Effector memory CD8-positive, alpha-beta T cell (primary cell): ENCODE measurements around the gene FBXO22.

Experiments used
- ATAC-seq: fragments of 150-1000 bp; cut with Tn5 transposase; replicated peaks from 2 replicates; pipeline ENCODE4 v1.10.0; 2021; ENCODE audit warnings: mild to moderate bottlenecking, moderate library complexity
- DNase-seq, 3 experiments: peaks; one replicate each; pipeline ENCODE4 v3.0.0; 2021
- H3K27ac Mint-ChIP-seq, 2 donors: one replicate each; pipeline ENCODE4 v1.8.0; 2022; ENCODE audit warnings: mild to moderate bottlenecking in 2 of 2, mixed read lengths in 2 of 2, moderate library complexity in 2 of 2
- H3K27me3 Mint-ChIP-seq, 2 donors: one replicate each; pipeline ENCODE4 v1.8.0; 2022; ENCODE audit warnings: mixed read lengths in 2 of 2
- H3K36me3 Mint-ChIP-seq: one replicate; pipeline ENCODE4 v1.8.0; 2022; ENCODE audit warnings: mild to moderate bottlenecking, moderate library complexity, mixed read lengths; ENCODE audit not compliant: insufficient read depth
- H3K4me1 Mint-ChIP-seq, 2 donors: one replicate each; pipeline ENCODE4 v1.8.0; 2022; ENCODE audit warnings: low read depth in 2 of 2, mixed read lengths in 2 of 2
- H3K4me3 Mint-ChIP-seq, 2 donors: one replicate each; pipeline ENCODE4 v1.8.0; 2022; ENCODE audit warnings: mild to moderate bottlenecking in 2 of 2, mixed read lengths in 2 of 2, moderate library complexity in 2 of 2
- H3K9me3 Mint-ChIP-seq, 2 donors: one replicate each; pipeline ENCODE4 v1.8.0; 2022; ENCODE audit warnings: mixed read lengths in 2 of 2

FBXO22 gene

DNA sequence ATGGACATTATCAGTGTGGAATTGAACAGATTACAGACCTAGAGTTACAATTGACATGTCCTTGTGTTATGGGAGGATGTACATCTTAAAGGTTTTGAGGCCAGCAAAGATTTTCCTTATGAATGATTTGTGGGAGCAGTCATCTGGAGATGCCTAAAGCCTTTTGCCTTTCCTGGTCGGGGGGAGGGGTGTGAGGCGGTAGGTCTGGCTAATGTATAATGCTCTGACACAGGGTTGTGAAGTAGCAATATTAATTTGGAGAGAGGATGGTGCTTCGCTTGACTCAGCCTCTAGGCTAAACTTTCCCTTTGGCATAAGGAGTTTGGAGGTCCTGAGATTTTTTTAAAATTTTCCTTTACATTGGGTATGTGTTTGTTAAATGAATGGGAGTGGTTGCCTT lies 23.3 kb downstream of the FBXO22 start:
- Mint-ChIP-seq H3K4me1 (peaks cover 32 to 57% of the 10 kb centered on the region in 2 donors), H3K27ac (no peak overlapping the region)

DNA sequence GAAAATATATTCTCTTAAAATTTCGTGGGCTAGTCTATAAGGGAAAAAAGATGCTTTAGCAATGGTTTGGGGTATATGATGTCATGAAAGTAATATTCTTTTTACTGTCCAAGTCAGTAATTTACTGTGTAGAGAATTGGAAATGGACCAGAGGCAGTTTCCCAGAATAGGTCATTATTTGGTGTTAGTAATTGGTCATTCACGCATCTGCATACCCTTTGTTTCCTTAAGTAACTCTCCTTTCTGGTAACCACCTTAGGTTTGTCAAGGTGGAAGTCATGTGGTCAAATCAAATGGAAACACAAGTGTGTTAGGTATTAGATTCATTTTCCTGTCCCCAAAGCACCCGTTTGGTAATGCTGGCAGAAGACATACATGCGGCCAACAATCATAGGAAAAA lies 23.9 kb downstream of the FBXO22 start:
- ATAC-seq (no peak), DNase-seq (no peak)
- Mint-ChIP-seq H3K27me3 (no peaks in the 10 kb centered on the region), H3K27ac (no peak overlapping the region), H3K4me3 (no peak overlapping the region), H3K9me3 (no peaks in the 10 kb centered on the region), H3K36me3 (peaks cover 12% of the 10 kb centered on the region), H3K4me1 (peaks cover 27 to 50% of the 10 kb centered on the region in 2 donors)

More for the DNA sequence above, 23.3 kb downstream of the FBXO22 start:
- ATAC-seq (no peak), DNase-seq (no peak)
- no peaks in the 10 kb centered on the region for H3K27me3 Mint-ChIP-seq
- peaks cover 7% of the 10 kb centered on the region for H3K36me3 Mint-ChIP-seq
- H3K9me3 Mint-ChIP-seq: no peaks in the 10 kb centered on the region
- H3K4me3 Mint-ChIP-seq: no peak overlapping the region

DNA sequence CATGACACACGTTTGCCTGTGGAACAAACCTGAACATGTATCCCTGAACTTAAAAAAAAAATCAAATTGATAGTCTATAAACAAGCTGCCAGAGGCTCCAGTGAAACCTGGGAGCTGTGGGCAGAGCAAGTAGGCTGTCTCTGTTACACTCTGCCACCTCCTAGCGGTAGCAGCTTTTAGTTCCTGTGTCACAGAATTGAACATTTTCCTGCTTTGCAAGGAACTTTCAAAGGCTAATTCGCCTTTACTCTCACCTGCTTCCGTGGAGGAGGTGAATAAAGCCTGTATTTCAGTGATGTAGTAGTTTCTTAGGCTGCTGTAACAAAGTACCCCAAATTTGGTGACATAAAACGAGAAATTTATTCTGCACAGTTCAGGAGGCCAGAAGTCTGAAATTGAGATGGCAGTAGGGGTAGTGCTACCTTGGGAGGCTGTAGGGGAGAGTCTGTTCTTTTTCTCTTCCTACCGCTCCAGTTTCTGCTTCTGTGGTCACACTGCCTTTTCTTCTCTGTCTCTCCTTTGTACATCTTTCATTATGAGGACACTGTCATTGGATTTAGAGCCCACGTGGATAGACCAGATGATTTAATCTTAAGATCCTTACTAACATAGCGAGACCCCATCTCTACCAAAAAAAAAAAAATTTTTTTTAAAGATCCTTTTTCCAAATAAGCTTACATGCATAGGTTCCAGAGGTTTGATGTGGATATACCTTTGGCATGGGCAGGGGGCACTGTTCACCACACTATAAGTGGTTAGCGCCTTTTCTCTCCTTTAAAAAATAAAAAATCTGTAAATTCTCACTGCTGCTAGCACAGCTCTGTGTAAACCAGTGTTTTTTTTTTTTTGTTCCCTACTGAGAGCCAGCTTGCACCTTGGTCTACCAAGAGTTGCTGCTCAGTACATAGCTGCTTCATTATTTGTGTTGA lies 25.3 kb downstream of the FBXO22 start:
- ATAC-seq: no peak
- H3K27me3 Mint-ChIP-seq: no peaks in the 10 kb centered on the region
- H3K36me3 Mint-ChIP-seq: peaks cover 19% of the 10 kb centered on the region
- DNase-seq: no peak
- H3K4me1 Mint-ChIP-seq: peaks cover 22 to 43% of the 10 kb centered on the region in 2 donors
- no peak overlapping the region for H3K4me3 Mint-ChIP-seq
- no peaks in the 10 kb centered on the region for H3K9me3 Mint-ChIP-seq
- H3K27ac Mint-ChIP-seq: no peak overlapping the region

DNA sequence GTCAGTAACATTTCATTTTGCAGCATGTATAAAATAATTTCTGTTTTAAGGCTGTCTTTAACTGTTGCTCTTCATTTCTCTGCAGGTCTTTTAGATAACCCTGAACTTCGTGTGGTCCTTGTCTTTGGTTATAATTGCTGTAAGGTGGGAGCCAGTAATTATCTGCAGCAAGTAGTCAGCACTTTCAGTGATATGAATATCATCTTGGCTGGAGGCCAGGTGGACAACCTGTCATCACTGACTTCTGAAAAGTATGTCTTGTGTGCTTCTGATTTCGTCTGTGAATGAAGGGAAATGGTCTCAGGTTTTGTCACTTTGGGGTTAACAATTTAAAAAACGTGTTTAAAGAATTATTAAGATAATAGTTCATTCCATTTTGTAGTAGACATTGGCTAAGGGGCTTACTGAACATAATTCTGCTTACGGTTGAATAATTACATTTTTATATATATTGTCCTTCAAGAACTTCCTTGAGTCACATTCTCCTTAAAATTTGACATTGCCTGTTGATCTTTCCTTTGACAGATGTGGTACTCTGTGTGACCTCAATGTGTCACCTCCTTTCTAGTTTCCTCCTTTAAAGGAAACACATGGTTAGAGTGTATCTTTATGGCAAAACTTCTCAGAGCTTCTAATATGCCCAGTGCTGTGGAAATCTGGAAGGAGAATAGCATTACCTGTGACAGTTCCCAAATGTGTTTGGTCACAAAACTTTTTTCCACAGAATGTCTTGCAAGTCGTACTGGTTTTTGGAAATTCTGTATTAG lies 26.3 kb downstream of the FBXO22 start:
- H3K4me1 Mint-ChIP-seq: peaks cover 21 to 37% of the 10 kb centered on the region in 2 donors
- no peak overlapping the region for H3K4me3 Mint-ChIP-seq
- peaks cover 27% of the 10 kb centered on the region for H3K36me3 Mint-ChIP-seq
- ATAC-seq: peak; percentile 72
- no peaks in the 10 kb centered on the region for H3K27me3 Mint-ChIP-seq
- peak overlapping the region in 1 of 2 donors; percentile 39 for H3K27ac Mint-ChIP-seq
- no peaks in the 10 kb centered on the region for H3K9me3 Mint-ChIP-seq
- DNase-seq: no peak

- Mint-ChIP-seq H3K4me3 (no peak overlapping the region), H3K9me3 (no peaks in the 10 kb centered on the region), H3K27me3 (no peaks in the 10 kb centered on the region), H3K27ac (peak overlapping the region in 1 of 2 donors; percentile 39), H3K4me1 (peaks cover 15 to 29% of the 10 kb centered on the region in 2 donors), H3K36me3 (peaks cover 27% of the 10 kb centered on the region)
- DNase-seq (no peak), ATAC-seq (no peak)
These were observed 27.2 kb downstream of the FBXO22 start for GRCh38 chr15:75930866-75931265.

- Mint-ChIP-seq H3K36me3 (peaks cover 7% of the 10 kb centered on the region), H3K4me1 (no peaks in the 10 kb centered on the region), H3K4me3 (no peak overlapping the region), H3K27ac (no peak overlapping the region), H3K27me3 (peaks cover 12 to 16% of the 10 kb centered on the region in 2 donors), H3K9me3 (peaks cover 0 to 10% of the 10 kb centered on the region in 2 donors)
- ATAC-seq (no peak), DNase-seq (no peak)
These were observed 38.8 kb downstream of the FBXO22 start for GRCh38 chr15:75942464-75942863.

DNA sequence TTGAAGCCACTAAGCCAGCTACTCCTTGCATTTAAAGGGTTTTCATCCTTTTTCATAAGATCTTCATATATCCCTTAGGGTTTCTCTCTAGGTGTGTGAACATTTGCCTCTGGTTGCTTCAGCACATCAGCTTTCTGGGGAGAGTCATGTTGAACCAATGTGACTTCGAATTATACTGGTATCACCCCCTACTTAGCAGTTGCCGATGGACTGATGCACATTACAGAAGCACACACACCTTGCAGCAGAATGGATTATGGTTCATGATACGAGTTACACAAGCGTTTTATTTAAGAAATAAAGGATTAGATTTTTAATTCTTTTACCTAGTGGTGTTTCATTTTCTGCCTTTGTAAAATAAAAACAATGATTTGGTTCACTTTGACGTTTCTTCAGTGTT lies 39.6 kb downstream of the FBXO22 start:
- Mint-ChIP-seq H3K27ac (no peak overlapping the region), H3K4me3 (no peak overlapping the region), H3K4me1 (no peaks in the 10 kb centered on the region), H3K27me3 (peaks cover 18 to 24% of the 10 kb centered on the region in 2 donors), H3K9me3 (peaks cover 0 to 10% of the 10 kb centered on the region in 2 donors), H3K36me3 (peaks cover 3% of the 10 kb centered on the region)
- DNase-seq: no peak
- ATAC-seq: no peak

- Mint-ChIP-seq H3K4me1 (no peaks in the 10 kb centered on the region), H3K27me3 (peaks cover 18 to 29% of the 10 kb centered on the region in 2 donors), H3K9me3 (peaks cover 0 to 10% of the 10 kb centered on the region in 2 donors), H3K4me3 (no peak overlapping the region), H3K36me3 (no peaks in the 10 kb centered on the region), H3K27ac (no peak overlapping the region)
- DNase-seq: no peak
- ATAC-seq: no peak
These were observed 40.1 kb downstream of the FBXO22 start for GRCh38 chr15:75943713-75944215.

DNA sequence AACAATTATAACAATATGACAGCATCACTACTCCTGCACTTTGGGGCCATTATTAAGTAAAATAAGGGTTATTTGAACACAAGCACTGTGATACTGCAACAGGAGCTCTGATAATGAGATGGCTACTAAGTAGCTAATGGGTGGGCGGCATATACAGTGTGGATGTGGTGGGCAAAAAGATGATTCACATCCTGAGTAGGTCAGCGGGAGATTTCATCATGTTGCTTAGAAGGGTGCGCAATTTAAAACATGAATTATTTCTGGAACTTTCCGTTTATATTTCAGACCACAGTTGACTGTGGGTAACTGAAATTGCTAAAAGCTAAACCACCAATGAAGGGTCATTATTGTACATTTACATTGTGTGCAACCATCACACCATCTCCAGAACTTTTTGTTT lies 42.3 kb downstream of the FBXO22 start:
- no peaks in the 10 kb centered on the region for H3K9me3 Mint-ChIP-seq
- peaks cover 35 to 44% of the 10 kb centered on the region in 2 donors for H3K27me3 Mint-ChIP-seq
- no peaks in the 10 kb centered on the region for H3K36me3 Mint-ChIP-seq
- no peak overlapping the region for H3K27ac Mint-ChIP-seq
- H3K4me3 Mint-ChIP-seq: no peak overlapping the region
- DNase-seq (no peak), ATAC-seq (no peak)
- H3K4me1 Mint-ChIP-seq: no peaks in the 10 kb centered on the region

DNA sequence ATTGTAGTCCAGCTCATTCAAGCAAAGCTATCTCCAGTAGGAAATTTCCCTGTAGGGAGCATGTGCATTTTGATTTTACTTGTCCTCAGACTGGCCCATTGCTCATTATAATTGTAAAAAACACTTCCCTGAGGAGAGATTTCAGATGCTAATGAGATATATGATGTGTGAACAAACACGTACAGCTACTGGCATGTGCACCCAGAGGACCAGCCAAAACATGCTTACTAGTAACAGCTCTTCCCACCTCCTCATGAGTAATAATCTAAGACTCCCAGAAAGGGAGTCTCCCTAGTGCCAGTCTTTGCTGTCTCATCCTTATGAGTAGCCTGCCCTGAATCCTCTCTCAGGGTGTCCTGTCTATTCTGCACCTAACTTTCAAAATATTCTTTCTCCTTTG lies 43.4 kb downstream of the FBXO22 start:
- no peak for ATAC-seq
- Mint-ChIP-seq H3K4me3 (no peak overlapping the region), H3K27ac (no peak overlapping the region), H3K36me3 (no peaks in the 10 kb centered on the region), H3K4me1 (no peaks in the 10 kb centered on the region), H3K9me3 (no peaks in the 10 kb centered on the region), H3K27me3 (peaks cover 46 to 55% of the 10 kb centered on the region in 2 donors)
- DNase-seq: no peak

- no peaks in the 10 kb centered on the region for H3K9me3 Mint-ChIP-seq
- H3K27me3 Mint-ChIP-seq: peaks cover 53 to 64% of the 10 kb centered on the region in 2 donors
- no peak for ATAC-seq
These were observed 45.2 kb downstream of the FBXO22 start for GRCh38 chr15:75948761-75949296.

DNA sequence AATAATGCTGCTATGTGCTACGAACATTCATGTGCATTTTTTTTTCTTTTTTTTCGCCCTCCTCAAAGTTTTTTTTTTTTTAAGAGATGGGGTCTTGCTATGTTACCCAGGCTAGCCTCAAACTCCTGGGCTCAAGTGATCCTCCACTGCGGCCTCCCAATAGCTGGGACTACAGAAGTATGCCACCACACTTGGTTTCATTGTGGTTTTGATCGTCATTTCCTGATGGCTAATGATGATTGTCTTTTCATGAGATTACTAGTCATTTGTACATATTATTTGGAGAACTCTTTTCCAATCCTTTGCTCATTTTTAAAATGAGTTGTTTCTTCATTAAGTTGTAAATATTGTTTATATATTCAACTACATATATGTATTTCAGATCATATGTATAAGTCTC lies 48.8 kb downstream of the FBXO22 start:
- no peak for DNase-seq
- no peak overlapping the region for H3K4me3 Mint-ChIP-seq

More at GRCh38 chr15:75948761-75949296, 45.2 kb downstream of the FBXO22 start:
- Mint-ChIP-seq H3K4me1 (peaks cover 2 to 4% of the 10 kb centered on the region in 2 donors), H3K27ac (no peak overlapping the region), H3K4me3 (no peak overlapping the region), H3K36me3 (no peaks in the 10 kb centered on the region)
- DNase-seq: no peak

DNA sequence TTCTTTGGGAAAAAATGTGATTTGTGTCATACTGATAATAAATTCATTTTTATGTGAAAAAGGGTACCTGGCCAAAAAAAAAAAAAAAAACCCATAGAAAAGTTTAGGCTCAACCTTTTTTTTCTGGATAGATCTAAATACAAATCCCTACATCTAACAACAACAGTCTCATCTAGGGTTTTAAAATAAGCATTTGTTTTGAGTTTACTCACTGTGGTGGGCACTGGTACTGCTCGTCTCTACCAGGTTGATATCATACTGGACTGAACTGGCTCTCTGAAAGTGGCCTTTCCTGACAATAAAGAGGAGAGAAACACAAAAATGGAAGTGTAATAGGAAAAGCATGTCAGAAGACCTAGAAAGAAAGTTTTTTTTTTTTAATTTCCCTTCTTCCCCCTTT lies 52.0 kb downstream of the FBXO22 start:
- H3K4me1 Mint-ChIP-seq: peaks cover 2 to 4% of the 10 kb centered on the region in 2 donors
- no peak overlapping the region for H3K27ac Mint-ChIP-seq
- H3K4me3 Mint-ChIP-seq: no peak overlapping the region
- H3K9me3 Mint-ChIP-seq: no peaks in the 10 kb centered on the region
- no peak for DNase-seq
- peaks cover 50 to 72% of the 10 kb centered on the region in 2 donors for H3K27me3 Mint-ChIP-seq
- ATAC-seq: no peak
- no peaks in the 10 kb centered on the region for H3K36me3 Mint-ChIP-seq

More for the DNA sequence above, 48.8 kb downstream of the FBXO22 start:
- Mint-ChIP-seq H3K36me3 (no peaks in the 10 kb centered on the region), H3K27ac (no peak overlapping the region), H3K27me3 (peaks cover 60 to 74% of the 10 kb centered on the region in 2 donors), H3K4me1 (peaks cover 2 to 4% of the 10 kb centered on the region in 2 donors), H3K9me3 (no peaks in the 10 kb centered on the region)
- no peak for ATAC-seq
